HFFc6 (cell line): Measurements from ENCODE around the gene RAB9A. TPM values are rescaled to one million over a fixed set of nuclear protein-coding genes. Genes with fewer than 3 reads are reported as not detected.

Source experiments
- DNase-seq: peaks from one replicate; pipeline ENCODE4 v3.0.0-alpha.2; 2018
- H3K27ac Mint-ChIP-seq: 2 replicates; pipeline ENCODE4 v1.8.0; 2020; ENCODE audit warnings: mild to moderate bottlenecking, mixed read lengths
- H3K27me3 Mint-ChIP-seq: 2 replicates; pipeline ENCODE4 v1.8.0; 2021; ENCODE audit warnings: mild to moderate bottlenecking, moderate library complexity, mixed read lengths; ENCODE audit not compliant: insufficient read depth
- H3K36me3 Mint-ChIP-seq: 2 replicates; pipeline ENCODE4 v1.8.0; 2021; ENCODE audit warnings: low read depth, mixed read lengths
- H3K4me1 Mint-ChIP-seq: 2 replicates; pipeline ENCODE4 v1.8.0; 2020; ENCODE audit warnings: low read depth, mixed read lengths
- H3K4me3 Mint-ChIP-seq: 2 replicates; pipeline ENCODE4 v1.8.0; 2020; ENCODE audit warnings: mild to moderate bottlenecking, moderate library complexity, mixed read lengths
- H3K9me3 Mint-ChIP-seq: 2 replicates; pipeline ENCODE4 v1.8.0; 2020; ENCODE audit warnings: mild to moderate bottlenecking, mixed read lengths
- total RNA-seq, 6 experiments: library from RNA; stranded (reverse); fragmentation: NEBNext Ultra II Directional; extraction: Animal tissue kit (Norgen Biotek cat#: 25700); gene quantifications; 2 replicates in 1 of 6; 3 replicates in 5 of 6; pipeline ENCODE4 v1.2.3, GENCODE V29; 2021
- TF ChIP-seq, protein P1 (sequence below): fragments of 200-600 bp; sonication (generic); IDR thresholded peaks from 2 replicates; pipeline ENCODE4 v1.5.0; 2021; ENCODE audit warnings: antibody characterized with exemption, mild to moderate bottlenecking

RAB9A gene
- total RNA-seq, 6 experiments from 2014 or later, result 13.5 to 18.3 (median 15.1) TPM

DNA sequence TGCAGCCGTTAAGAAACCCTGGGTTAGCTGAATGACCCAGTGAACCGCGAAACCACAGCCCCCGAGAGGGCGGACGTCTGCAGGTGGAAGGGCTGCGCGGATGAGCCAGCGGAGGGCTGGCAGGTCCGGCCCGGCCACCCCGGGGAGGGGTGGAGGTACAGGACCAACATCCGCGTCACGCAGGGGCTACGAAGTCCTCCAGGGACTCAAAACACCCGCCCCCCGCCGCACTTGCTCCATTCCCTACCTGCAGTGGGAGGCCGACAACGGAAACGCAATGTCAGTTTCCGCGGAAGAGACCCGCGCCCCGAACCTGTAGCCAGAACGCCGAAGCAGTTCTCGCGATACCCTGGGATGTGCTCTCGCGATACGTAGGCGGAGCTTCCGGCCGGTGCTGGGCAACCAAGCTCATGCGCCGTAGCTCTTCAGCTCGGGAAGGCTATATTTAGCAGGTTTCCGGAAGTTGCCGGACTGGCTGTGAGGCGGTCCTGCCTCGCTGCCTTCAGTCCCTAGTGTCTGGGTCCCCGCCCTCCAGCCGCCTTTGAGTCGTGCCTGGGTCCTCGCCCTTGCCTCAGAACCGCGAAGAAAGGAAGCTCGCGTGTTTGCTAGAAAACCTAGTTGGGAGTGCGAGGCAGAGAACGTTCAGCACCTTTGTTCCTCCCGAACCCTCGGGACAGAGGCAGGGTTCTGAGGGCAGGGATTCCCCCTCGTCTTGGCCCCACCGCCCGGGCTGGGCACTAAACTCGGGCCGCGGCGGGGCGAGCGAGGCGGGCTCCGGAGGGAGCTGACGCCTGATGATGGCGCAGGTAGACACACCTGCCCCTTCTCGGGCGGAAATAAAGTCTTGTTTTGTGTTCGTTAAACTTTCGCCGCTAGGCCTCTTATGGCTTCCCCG lies 45.6 kb downstream of the RAB9A start, which contains the start of the genes OFD1 and TRAPPC2:
Gene OFD1 (plus strand): TSS at position 471 of the 895 bp plus-strand sequence. CDS start 324 bp downstream, at position 795.
Gene TRAPPC2 (minus strand): TSS at position 343 of the 895 bp plus-strand sequence. CDS start 14,657 bp downstream, outside the sequence.
- H3K36me3 Mint-ChIP-seq, result peaks cover 14% of the 10 kb centered on the region; the same call in 1 of the 2 replicates
- H3K4me1 Mint-ChIP-seq, result peaks cover 31% of the 10 kb centered on the region
- TF ChIP-seq, protein P1, sequence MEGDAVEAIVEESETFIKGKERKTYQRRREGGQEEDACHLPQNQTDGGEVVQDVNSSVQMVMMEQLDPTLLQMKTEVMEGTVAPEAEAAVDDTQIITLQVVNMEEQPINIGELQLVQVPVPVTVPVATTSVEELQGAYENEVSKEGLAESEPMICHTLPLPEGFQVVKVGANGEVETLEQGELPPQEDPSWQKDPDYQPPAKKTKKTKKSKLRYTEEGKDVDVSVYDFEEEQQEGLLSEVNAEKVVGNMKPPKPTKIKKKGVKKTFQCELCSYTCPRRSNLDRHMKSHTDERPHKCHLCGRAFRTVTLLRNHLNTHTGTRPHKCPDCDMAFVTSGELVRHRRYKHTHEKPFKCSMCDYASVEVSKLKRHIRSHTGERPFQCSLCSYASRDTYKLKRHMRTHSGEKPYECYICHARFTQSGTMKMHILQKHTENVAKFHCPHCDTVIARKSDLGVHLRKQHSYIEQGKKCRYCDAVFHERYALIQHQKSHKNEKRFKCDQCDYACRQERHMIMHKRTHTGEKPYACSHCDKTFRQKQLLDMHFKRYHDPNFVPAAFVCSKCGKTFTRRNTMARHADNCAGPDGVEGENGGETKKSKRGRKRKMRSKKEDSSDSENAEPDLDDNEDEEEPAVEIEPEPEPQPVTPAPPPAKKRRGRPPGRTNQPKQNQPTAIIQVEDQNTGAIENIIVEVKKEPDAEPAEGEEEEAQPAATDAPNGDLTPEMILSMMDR, result no peak

DNA sequence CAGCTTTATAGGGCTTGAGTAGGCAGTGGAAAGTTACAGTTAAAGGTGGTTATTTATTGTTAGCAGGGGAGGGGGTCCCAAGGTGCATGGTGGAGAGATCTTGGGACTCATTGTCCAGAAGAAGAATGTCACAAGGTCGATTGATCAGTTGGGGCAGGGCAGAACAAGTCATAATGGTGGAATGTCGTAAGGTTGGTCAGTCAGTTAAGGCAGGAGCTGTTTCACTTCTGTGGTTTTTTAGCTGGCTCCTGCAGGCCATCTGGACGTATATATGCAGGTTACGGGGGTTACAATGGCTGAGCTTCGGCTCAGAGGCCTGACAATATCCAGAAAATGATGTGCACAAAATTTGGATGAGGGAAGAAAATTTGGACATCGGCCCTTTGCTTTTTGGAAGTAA lies 52.8 kb downstream of the RAB9A start:
- Mint-ChIP-seq H3K4me1 (peaks cover 2% of the 10 kb centered on the region), H3K36me3 (no peaks in the 10 kb centered on the region), H3K27me3 (no peaks in the 10 kb centered on the region), H3K27ac (no peak overlapping the region), H3K9me3 (no peaks in the 10 kb centered on the region), H3K4me3 (no peak overlapping the region)
- DNase-seq, result no peak
- TF ChIP-seq, protein P1, result no peak

More for the DNA sequence above, 45.6 kb downstream of the RAB9A start, which contains the start of the genes OFD1 and TRAPPC2:
- peak; percentile 91 for DNase-seq
- Mint-ChIP-seq H3K4me3 (peak within 1 kb of the TSS; percentile 91), H3K9me3 (peaks cover 4% of the 10 kb centered on the region; the same call in 1 of the 2 replicates), H3K27me3 (no peaks in the 10 kb centered on the region), H3K27ac (peak within 1 kb of the TSS; percentile 91)

DNA sequence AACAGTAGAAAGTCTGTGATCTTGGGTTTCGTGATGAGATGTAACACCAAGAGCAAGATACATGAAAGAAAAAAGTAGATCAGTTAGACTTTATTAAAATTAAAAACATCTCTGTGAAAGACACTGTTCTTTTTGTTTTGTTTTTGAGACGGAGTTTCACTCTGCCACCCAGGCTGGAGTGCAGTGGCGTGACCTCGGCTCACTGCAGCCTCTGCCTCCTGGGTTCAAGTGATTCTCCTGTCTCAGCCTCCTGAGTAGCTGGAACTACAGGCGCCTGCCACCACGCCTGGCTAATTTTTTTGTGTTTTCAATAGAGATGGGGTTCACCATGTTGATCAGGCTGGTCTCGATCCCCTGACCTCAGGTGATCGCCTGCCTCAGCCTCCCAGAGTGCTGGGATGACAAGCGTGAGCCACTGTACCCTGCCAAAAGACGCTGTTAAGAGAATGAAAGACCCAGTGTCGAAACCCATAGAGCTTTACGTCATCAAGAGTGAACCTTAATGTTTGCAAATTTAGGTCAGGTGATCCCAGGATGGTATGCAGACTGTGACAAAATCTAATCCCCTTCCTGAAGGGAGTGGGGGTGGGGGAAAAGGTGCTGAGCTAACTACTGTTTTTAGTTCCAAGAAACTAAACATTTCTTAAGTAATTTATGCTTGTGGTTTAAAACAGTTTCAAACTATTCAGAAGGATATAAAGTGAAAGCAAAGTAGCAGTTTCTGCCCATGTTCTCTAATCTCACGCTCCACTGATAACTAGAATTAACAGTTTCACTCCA lies 53.7 kb downstream of the RAB9A start:
- H3K27me3 Mint-ChIP-seq, result no peaks in the 10 kb centered on the region
- H3K4me1 Mint-ChIP-seq, result peaks cover 5% of the 10 kb centered on the region
- no peaks in the 10 kb centered on the region for H3K9me3 Mint-ChIP-seq
- no peaks in the 10 kb centered on the region for H3K36me3 Mint-ChIP-seq
- DNase-seq, result no peak
- H3K27ac Mint-ChIP-seq, result no peak overlapping the region
- TF ChIP-seq, protein P1, result no peak
- H3K4me3 Mint-ChIP-seq, result no peak overlapping the region

DNA sequence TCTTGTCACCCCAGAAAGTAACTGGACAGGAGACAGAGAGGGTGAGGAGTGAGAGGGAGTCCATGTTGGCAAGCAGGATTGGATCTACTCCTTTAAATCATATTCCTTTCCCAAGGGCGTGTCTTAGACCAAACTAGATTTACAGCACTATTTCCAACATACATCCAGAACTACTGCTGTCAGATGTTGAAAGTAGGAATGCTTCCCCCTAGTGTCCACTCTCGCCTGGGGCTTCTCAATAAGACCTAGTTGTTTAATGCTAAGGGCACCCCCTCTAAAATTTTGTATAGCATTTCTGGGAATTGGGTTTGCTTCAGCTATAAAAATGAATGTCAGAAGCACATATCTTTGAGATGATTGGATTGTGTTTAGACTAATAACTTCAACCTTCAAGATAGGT lies 58.9 kb downstream of the RAB9A start:
- peaks cover 15% of the 10 kb centered on the region for H3K4me1 Mint-ChIP-seq
- TF ChIP-seq, protein P1, result peak; percentile 71
- 0 out of 2 replicates have a peak, but pooled peaks cover 1% of the 10 kb centered on the region for H3K36me3 Mint-ChIP-seq
- no peaks in the 10 kb centered on the region for H3K9me3 Mint-ChIP-seq
- no peak overlapping the region for H3K4me3 Mint-ChIP-seq
- H3K27me3 Mint-ChIP-seq, result no peaks in the 10 kb centered on the region
- DNase-seq, result peak; percentile 51
- H3K27ac Mint-ChIP-seq, result peak overlapping the region; percentile 57

DNA sequence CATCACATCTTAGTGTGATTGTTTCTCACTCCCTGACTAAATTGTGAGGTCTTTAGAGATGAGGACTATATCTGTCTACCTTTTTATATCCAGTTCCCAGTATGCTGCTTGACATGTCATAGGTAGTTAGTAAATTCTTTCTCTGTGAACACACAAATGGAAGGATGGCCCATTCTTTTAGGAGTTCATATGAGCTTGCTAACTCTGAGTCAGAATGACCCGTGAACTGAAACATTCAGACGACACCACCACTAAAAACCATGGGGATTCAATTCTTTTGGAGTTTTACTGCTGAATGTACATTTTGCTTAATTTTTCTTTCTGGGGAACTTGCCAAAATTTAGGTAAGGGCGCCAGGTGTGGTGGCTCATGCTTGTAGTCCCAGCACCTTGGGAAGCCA lies 59.6 kb downstream of the RAB9A start:
- Mint-ChIP-seq H3K4me1 (peaks cover 15% of the 10 kb centered on the region), H3K9me3 (no peaks in the 10 kb centered on the region), H3K27me3 (no peaks in the 10 kb centered on the region), H3K27ac (peak overlapping the region; percentile 73), H3K36me3 (0 out of 2 replicates have a peak, but pooled peaks cover 5% of the 10 kb centered on the region), H3K4me3 (no peak overlapping the region)
- DNase-seq, result peak; percentile 21
- TF ChIP-seq, protein P1, result no peak
